ENCODE measurements around the gene TBC1D22A.

Gene TBC1D22A

GRCh38 chr22:46749682-46750529 is 12.5 kb upstream of the TBC1D22A start:
- TF ChIP-seq CTCF (IDR thresholded peaks at IDR 0.05; ENCODE audit: extremely low read depth, missing control alignments): no peak
- no peak for DNase-seq (ENCODE audit: low spot score)

- no peak for DNase-seq (ENCODE audit: low spot score)
- TF ChIP-seq CTCF (IDR thresholded peaks at IDR 0.05; ENCODE audit: extremely low read depth, missing control alignments): no peak
Observed at GRCh38 chr22:46750530-46750800, 12.0 kb upstream of the TBC1D22A start.

- no peak for TF ChIP-seq CTCF (IDR thresholded peaks at IDR 0.05; ENCODE audit: extremely low read depth, missing control alignments)
- no peak for DNase-seq (ENCODE audit: low spot score)
Observed at GRCh38 chr22:46750863-46751443, 11.5 kb upstream of the TBC1D22A start.

GRCh38 chr22:46752286-46752987 is 10.0 kb upstream of the TBC1D22A start:
- no peak for TF ChIP-seq CTCF (IDR thresholded peaks at IDR 0.05; ENCODE audit: extremely low read depth, missing control alignments)
- DNase-seq (ENCODE audit: low spot score): no peak

GRCh38 chr22:46752988-46753310 is 9.5 kb upstream of the TBC1D22A start:
- no peak for DNase-seq (ENCODE audit: low spot score)
- no peak for TF ChIP-seq CTCF (IDR thresholded peaks at IDR 0.05; ENCODE audit: extremely low read depth, missing control alignments)

- no peak for DNase-seq (ENCODE audit: low spot score)
- no peak for TF ChIP-seq CTCF (IDR thresholded peaks at IDR 0.05; ENCODE audit: extremely low read depth, missing control alignments)
Observed at GRCh38 chr22:46753360-46753759, 9.1 kb upstream of the TBC1D22A start.

GRCh38 chr22:46753761-46754109 is 8.7 kb upstream of the TBC1D22A start:
- no peak for TF ChIP-seq CTCF (IDR thresholded peaks at IDR 0.05; ENCODE audit: extremely low read depth, missing control alignments)
- no peak for DNase-seq (ENCODE audit: low spot score)
